HUES64 (cell line): Measurements from ENCODE around the gene AFF3.
"Not testable (repeated sequence)": the region's sequence is repeated elsewhere in the genome, so short reads cannot be mapped to it uniquely, and the experiment has no call there.

ENCODE experiments used
- H3K27ac ChIP-seq: 2 replicates; pipeline ENCODE4 v1.7.0; 2013; ENCODE audit warnings: low read depth, low read length, inconsistent platforms
- H3K27me3 ChIP-seq: 2 replicates; pipeline ENCODE4 v1.6.1; 2013; ENCODE audit warnings: mild to moderate bottlenecking, low read length; ENCODE audit not compliant: insufficient read depth
- H3K36me3 ChIP-seq: 2 replicates; pipeline ENCODE4 v1.6.1; 2013; ENCODE audit warnings: mild to moderate bottlenecking, low read length; ENCODE audit not compliant: insufficient read depth
- H3K4me1 ChIP-seq: 2 replicates; pipeline ENCODE4 v1.6.1; 2013; ENCODE audit warnings: mild to moderate bottlenecking, low read length, moderate library complexity; ENCODE audit not compliant: insufficient read depth
- H3K4me3 ChIP-seq: 2 replicates; pipeline ENCODE4 v1.5.1; 2013; ENCODE audit warnings: mild to moderate bottlenecking, low read length, moderate library complexity
- H3K9ac ChIP-seq: 2 replicates; pipeline ENCODE4 v1.6.1; 2013; ENCODE audit warnings: mild to moderate bottlenecking, low read depth, low read length
- H3K9me3 ChIP-seq: 2 replicates; pipeline ENCODE4 v1.6.1; 2013; ENCODE audit warnings: low read depth, low read length; ENCODE audit not compliant: insufficient read depth
- WGBS: fragments of 150-250, 120-280 bp; methylation state at CpG from one replicate; pipeline ENCODE4 v1.1.7; 2013; ENCODE audit warnings: missing lambda C conversion rate; 5-methylcytosine and 5-hydroxymethylcytosine counted together

Gene AFF3

DNA sequence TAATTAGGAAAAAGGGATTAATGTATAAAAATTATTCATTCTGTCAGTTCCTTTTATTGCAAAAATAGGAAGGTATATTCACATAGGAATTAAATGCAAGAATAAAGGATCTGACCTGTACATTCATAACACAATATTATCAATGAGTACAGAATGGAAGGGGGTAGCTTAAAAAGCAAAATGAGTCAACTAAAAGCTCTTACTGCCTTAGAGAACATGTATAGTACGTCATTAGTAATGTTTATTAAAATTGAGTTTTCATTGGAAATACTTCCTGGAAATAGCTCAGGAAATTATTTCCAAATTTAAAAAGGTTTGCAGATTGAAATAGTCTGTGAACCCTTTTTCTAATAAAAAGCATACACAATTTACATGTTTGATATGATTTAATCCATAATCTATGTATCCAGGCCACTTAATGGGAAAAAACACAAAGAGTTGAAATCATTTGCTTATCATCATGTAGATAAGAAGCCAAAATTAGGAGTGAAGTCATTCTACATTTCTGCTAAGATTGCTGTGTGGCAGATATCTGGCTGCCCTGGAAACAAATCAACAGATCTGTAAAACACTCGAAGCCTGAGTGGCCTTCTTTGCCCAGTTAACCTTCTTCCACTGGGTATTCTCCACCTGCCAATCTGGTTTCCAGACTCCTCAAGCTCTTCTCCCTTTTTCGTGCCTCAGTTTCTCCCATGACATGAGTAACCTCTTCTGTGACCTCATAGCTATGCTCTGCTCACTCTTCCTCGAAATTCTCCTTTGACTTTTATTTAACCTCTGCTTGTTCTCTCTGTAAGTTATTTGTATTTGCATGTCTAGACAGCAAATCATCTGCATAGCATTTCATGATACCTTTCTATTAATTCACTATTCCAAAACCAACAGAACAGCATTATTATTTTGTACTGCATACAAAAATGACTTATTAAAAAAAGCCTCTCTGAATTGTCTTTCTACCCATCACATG is 471.3 kb downstream of the AFF3 start:
- Histone ChIP-seq H3K27me3 (no peaks in the 10 kb centered on the region), H3K9ac (no peak overlapping the region), H3K9me3 (no peaks in the 10 kb centered on the region), H3K36me3 (no peaks in the 10 kb centered on the region), H3K4me1 (no peaks in the 10 kb centered on the region), H3K4me3 (no peak overlapping the region), H3K27ac (no peak overlapping the region)
- 83% methylated on average over 4 of the region's 4 CpGs for WGBS

DNA sequence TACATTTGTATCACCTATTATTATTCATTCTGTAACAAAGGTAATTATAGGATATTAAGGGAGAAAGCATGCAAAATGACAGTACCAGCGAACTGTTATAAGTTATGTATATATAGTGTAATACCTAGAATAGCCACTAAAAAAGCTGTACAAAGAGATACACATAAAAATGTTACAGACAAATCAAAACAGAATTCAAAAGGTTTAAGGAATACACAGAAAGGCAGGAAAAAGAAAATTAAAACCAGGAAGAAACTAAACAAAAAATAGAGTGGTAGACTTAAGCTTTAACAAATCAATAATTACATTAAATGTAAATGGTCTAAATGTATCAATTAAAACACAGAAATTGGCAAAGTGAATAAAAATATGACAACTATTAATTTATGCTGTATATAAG is 476.1 kb downstream of the AFF3 start:
- Histone ChIP-seq H3K27me3 (no peaks in the 10 kb centered on the region), H3K27ac (no peak overlapping the region), H3K36me3 (no peaks in the 10 kb centered on the region), H3K4me1 (peaks cover under 1% of the 10 kb centered on the region; the same call in 1 of the 2 replicates), H3K9ac (no peak overlapping the region), H3K9me3 (no peaks in the 10 kb centered on the region), H3K4me3 (no peak overlapping the region)
- WGBS, result no CpG with 5 or more reads among the region's 1 CpG

DNA sequence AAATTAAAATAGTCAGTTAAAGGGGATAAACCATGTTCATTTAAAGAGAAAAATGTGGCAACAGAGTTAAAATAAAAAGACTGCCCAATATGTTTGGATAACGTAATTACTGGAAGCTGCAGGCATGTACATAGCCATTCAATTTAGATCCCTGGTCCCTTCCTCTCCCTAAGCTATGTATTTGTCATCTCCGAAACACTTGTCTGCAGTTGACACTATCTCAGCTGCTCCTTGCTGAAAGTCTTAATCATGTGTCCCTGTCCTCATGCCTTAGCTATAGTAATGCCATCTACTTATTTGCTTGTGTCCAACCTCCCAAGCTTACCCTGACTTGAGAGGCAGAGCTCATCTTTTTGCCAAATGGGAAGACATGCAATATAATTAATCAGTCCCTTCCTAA is 478.7 kb downstream of the AFF3 start:
- Histone ChIP-seq H3K36me3 (no peaks in the 10 kb centered on the region), H3K27ac (no peak overlapping the region), H3K9me3 (no peaks in the 10 kb centered on the region), H3K4me1 (peaks cover 9% of the 10 kb centered on the region), H3K4me3 (no peak overlapping the region), H3K9ac (no peak overlapping the region), H3K27me3 (no peaks in the 10 kb centered on the region)
- WGBS, result 91% methylated on average over 2 of the region's 2 CpGs

DNA sequence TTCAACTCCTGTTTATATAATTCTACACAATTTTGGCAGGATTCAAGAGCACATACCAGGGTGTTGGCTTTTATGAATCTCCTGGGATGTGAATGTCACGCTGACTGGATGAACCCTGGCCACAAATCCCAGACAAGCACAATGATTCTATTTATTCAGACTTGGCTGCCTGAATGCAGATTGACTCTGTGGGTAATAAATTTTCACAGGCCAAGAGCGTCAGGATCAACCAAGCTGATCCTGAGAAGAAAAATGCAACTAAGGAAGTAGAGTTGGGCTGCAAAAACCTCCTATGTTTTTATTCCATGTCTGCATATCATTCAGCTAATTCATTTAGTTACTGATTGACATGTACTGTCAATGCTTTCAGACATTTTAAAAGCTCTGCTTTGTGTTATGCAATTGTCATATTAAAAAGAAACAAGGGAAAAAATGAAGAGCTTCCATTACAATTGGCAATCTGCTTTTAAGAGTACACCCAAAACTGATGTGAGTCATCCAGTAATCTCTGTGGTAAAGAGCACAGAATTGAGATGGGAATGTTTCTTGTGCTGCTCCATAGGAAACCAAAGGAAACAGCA is 479.5 kb downstream of the AFF3 start:
- no peak overlapping the region for H3K9ac ChIP-seq
- H3K4me1 ChIP-seq, result peaks cover 9% of the 10 kb centered on the region
- 87% methylated on average over 2 of the region's 2 CpGs for WGBS

DNA sequence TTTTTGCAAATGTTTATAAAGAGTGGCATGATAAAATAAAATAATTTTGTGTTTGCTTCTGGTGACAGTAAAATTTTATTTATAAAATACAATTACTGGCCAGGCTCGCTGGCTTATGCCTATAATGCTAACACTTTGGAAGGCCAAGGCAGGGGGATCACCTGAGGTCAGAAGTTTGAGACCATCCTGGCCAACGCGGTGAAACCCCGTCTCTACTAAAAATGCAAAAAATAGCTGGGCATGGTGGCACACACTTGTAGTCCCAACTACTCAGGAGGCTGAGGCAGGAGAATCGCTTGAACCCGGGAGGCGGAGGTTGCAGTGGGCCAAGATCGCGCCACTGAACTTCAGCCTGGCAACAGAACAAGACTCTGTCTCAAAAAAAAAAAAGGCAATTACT is 480.6 kb downstream of the AFF3 start:
- H3K4me3 ChIP-seq, H3K27ac ChIP-seq, H3K36me3 ChIP-seq, H3K9ac ChIP-seq, H3K27me3 ChIP-seq, H3K4me1 ChIP-seq, H3K9me3 ChIP-seq: not testable (repeated sequence)
- WGBS, result 94% methylated on average over 9 of the region's 9 CpGs

More for the DNA sequence above, 479.5 kb downstream of the AFF3 start:
- no peak overlapping the region for H3K27ac ChIP-seq
- no peaks in the 10 kb centered on the region for H3K36me3 ChIP-seq
- H3K4me3 ChIP-seq, result no peak overlapping the region
- no peaks in the 10 kb centered on the region for H3K9me3 ChIP-seq
- no peaks in the 10 kb centered on the region for H3K27me3 ChIP-seq

DNA sequence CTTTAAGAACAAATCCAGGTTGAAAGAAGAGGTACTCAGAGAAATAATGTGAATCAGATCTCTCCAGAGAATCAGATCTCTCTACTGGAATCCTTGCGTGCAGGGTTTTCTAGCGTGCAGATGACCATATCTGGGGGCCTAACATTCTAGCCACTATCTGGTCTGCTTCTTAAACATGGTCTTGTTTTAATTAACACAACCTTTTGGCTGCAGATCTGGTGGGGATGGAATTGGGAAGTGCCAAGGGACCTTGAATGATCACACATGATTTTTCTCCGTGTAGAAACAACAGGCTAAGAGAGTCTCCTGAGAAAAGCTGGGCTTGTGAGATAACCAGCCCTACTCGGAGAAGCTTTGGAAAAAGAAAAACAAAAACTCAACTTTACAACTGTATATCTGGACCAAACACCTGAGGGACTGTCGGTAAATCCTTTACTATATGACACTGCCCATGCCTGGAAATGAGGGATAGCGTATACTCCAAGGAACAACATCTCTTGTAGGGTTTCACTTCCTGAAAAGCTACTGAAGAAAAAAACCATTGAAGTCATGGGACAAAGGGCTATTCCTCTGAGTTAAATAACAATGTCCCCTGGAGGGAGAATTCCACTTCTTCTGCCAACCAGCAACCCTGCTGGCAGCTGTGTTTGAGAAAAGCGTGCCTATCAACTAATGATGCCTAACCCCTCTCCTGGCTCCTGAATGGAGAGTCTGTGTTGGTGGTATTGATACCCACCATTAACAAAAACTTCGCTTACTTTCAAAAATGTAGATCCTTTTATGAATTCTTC is 481.6 kb downstream of the AFF3 start:
- peaks cover 9% of the 10 kb centered on the region for H3K4me1 ChIP-seq
- no peaks in the 10 kb centered on the region for H3K9me3 ChIP-seq
- H3K9ac ChIP-seq, result no peak overlapping the region
- no peak overlapping the region for H3K27ac ChIP-seq
- WGBS, result 89% methylated on average over 7 of the region's 8 CpGs
- no peaks in the 10 kb centered on the region for H3K27me3 ChIP-seq
- no peaks in the 10 kb centered on the region for H3K36me3 ChIP-seq
- no peak overlapping the region for H3K4me3 ChIP-seq

DNA sequence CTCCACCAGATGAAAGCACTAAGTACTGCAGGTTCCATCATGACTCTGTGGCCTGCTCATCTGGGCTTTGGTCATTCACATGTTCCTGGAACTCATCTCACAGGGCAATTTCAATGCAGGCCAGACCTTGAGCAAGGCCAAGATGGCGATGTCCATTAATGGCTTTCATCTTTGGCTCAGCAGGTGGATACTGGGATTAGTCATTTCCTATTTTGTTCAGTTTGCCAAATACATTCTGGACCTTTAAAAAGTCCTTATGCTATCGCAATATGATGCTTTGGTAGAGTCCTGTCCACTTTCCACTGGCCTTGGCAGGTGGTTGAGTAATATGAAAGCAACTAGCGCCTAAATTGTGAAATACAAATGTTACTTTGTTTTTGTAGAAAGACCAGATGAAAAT is 482.5 kb downstream of the AFF3 start:
- no peaks in the 10 kb centered on the region for H3K9me3 ChIP-seq
- WGBS, result 97% methylated on average over 3 of the region's 3 CpGs
- no peaks in the 10 kb centered on the region for H3K36me3 ChIP-seq
- H3K27me3 ChIP-seq, result no peaks in the 10 kb centered on the region
- no peak overlapping the region for H3K27ac ChIP-seq
- peaks cover 9% of the 10 kb centered on the region for H3K4me1 ChIP-seq
- no peak overlapping the region for H3K9ac ChIP-seq
- H3K4me3 ChIP-seq, result no peak overlapping the region

DNA sequence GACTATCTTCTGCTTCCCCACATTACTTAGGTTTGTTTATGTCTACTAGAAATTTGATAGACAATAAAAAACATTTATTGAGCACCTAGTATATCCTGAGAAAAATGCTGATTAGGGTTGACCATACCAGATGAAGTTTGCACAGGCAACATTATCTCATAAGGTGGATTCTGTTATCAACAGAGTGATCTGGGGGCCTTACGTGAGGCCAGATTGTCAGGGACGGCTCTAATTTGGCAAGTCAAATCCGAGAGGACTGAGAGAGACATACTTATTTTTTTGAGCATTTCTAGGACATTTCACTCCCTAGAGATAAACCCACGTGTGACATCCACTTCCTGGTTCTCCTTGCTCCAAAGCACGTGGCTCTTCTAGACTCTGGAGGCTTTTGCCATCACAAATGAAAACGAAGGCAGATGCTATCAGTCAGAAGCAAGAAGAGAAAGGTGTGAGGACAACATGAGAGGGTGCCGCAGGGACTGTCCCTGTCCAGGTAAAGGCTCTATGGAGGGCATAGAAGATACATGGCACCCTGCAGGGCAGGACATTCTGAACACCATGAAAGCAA is 484.6 kb downstream of the AFF3 start:
- 91% methylated on average over 7 of the region's 7 CpGs for WGBS
- no peak overlapping the region for H3K4me3 ChIP-seq
- peaks cover 13% of the 10 kb centered on the region for H3K4me1 ChIP-seq
- H3K9ac ChIP-seq, result no peak overlapping the region
- H3K27ac ChIP-seq, result no peak overlapping the region
- H3K36me3 ChIP-seq, result no peaks in the 10 kb centered on the region
- H3K27me3 ChIP-seq, result no peaks in the 10 kb centered on the region
- H3K9me3 ChIP-seq, result no peaks in the 10 kb centered on the region

DNA sequence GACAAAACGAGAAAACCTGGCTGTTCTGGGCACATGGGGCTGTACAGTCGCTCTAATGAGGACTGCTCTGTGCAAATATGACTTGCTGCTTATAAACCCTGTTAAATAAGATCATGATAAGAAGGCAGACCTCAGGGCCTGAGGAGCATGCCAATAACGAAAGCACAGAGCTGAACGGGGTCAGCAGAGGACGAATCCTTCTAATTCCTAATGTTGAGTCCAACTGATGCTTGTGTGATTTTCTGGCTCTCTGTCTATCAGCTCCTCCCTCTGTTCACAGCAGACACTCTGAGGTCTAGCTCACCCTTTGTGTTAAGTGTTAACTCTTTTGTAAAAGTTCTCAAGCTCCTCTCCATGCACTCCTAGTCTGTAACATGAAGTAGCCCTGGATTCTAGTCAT is 485.4 kb downstream of the AFF3 start:
- no peak overlapping the region for H3K9ac ChIP-seq
- no peaks in the 10 kb centered on the region for H3K9me3 ChIP-seq
- peaks cover 21% of the 10 kb centered on the region for H3K4me1 ChIP-seq
- H3K27ac ChIP-seq, result no peak overlapping the region
- WGBS, result 90% methylated on average over 5 of the region's 5 CpGs
- no peak overlapping the region for H3K4me3 ChIP-seq
- H3K36me3 ChIP-seq, result no peaks in the 10 kb centered on the region
- no peaks in the 10 kb centered on the region for H3K27me3 ChIP-seq

DNA sequence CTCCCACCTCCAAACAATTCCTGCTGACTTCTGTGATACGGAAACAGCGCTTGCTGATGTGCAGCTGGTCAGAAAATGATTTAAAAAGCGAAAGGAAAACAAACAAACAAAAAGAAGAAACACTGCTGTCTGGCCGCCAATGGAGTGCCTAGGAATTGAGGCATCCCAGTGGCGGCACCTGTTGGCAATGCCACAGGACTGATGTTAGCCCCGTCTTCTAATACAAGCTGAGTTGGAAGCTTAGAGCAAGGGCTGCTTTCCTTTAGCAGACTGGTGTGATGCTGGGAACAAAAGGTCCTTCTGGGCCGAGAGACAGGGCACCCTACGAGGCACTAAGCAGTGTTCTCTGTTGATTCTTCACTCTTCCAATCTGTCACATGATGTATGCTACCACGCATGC is 489.0 kb downstream of the AFF3 start:
- 94% methylated on average over 9 of the region's 9 CpGs for WGBS
- peaks cover 16% of the 10 kb centered on the region for H3K4me1 ChIP-seq
- H3K9me3 ChIP-seq, result no peaks in the 10 kb centered on the region
- no peak overlapping the region for H3K27ac ChIP-seq
- H3K27me3 ChIP-seq, result no peaks in the 10 kb centered on the region
- no peak overlapping the region for H3K4me3 ChIP-seq
- no peaks in the 10 kb centered on the region for H3K36me3 ChIP-seq
- H3K9ac ChIP-seq, result no peak overlapping the region

DNA sequence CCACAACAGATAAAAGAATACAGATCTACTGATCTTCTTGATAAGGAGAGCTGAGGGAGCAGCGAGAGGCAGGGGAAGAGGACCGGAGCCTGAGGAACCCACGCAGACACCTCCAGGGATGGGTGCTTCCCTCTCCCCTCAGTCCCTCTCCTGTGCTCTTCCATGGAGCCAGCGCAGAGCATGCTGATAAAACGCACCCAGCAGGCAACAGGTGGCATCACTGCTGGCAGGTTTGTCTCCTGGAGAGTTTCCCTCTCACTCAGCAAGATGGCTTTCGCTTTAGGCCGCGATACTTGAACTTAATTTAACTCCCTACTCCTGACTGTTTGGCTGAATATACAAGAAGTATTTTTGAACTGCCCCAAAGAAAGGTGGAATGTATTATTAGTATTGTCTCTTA is 489.5 kb downstream of the AFF3 start:
- 89% methylated on average over 8 of the region's 8 CpGs for WGBS
- H3K9ac ChIP-seq, result no peak overlapping the region
- H3K4me1 ChIP-seq, result peaks cover 16% of the 10 kb centered on the region
- no peaks in the 10 kb centered on the region for H3K36me3 ChIP-seq
- H3K9me3 ChIP-seq, result no peaks in the 10 kb centered on the region
- no peak overlapping the region for H3K4me3 ChIP-seq
- H3K27me3 ChIP-seq, result no peaks in the 10 kb centered on the region
- no peak overlapping the region for H3K27ac ChIP-seq
